ENCODE measurements around the gene MAMDC2.
A peak's percentile ranks its signal among the peaks of the same experiment; 100 is the strongest.

Gene MAMDC2

DNA sequence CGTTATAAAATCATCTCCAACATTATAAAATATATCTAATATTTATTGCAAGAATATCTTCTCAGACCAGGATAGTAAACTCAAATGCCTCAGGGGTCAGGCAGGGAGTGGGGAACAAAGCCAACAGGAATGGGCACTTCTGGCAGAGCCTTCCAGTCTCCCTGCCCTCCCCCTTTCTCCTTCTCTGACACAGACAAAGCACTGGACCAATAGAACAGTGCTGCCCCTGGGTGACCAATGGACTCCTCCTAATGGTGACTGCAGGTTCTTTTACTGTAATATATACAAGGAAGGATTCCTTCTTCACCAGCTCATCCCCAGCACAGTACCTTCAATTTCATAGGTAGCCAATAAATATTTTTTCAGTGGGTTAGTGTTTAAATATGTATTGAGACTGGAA, 31.1 kb upstream of the MAMDC2 start:
- peak; percentile 58; the same call in 2 of the 3 replicates for ATAC-seq
- TF ChIP-seq ZNF70 (CRISPR knock-in tag; IDR thresholded peaks at IDR 0.05), result no peak

DNA sequence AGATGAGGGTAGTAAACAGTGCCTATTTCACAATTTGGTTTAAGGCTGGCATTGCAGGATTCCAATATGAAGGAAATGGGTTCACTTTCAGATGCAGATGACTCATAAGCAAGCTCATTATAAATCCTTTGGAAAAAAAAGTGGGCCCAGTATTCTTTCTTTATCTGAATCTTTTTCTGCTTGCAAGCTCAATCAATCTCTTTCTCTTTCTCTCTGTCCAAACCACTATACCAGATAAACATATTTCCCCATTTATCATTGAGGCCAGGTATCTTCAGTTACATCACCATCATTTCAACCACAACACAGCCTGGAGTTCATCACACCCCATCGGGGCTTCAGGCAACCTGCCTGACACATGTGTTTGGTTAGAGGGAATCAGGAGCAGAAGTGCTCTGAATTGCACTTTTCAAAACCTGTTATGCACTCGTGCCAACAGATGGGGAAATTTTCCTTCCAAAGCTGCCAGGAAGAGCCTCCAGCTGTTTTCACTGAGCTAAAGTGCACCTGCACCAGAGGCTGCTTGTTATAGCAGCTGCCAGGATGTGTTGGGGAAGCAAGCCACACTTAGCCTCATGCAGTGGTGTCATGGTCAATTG, 30.0 kb upstream of the MAMDC2 start:
- ATAC-seq, result peak; percentile 84

More for the DNA sequence above, 30.0 kb upstream of the MAMDC2 start:
- TF ChIP-seq ISL1 (CRISPR knock-in tag; IDR thresholded peaks at IDR 0.05) (peak; percentile 78), ZNF8 (CRISPR knock-in tag; IDR thresholded peaks at IDR 0.05) (no peak), BACH2 (CRISPR knock-in tag; IDR thresholded peaks at IDR 0.05; ENCODE audit: borderline replicate concordance) (no peak), POU6F1 (CRISPR knock-in tag; IDR thresholded peaks at IDR 0.05; ENCODE audit: borderline replicate concordance, low read depth) (no peak), ZNF70 (CRISPR knock-in tag; IDR thresholded peaks at IDR 0.05) (no peak), ARNTL (CRISPR knock-in tag; IDR thresholded peaks at IDR 0.05; ENCODE audit: borderline replicate concordance, low read depth) (0 out of 2 replicates have a peak, but pooled peaks have one; percentile 11), CSDC2 (CRISPR knock-in tag; IDR thresholded peaks at IDR 0.05) (0 out of 2 replicates have a peak, but pooled peaks have one; percentile 24), PATZ1 (CRISPR knock-in tag; IDR thresholded peaks at IDR 0.05; ENCODE audit: borderline replicate concordance) (peak; percentile 58; the same call in 1 of the 2 replicates), ZNF565 (CRISPR knock-in tag; conservative IDR thresholded peaks at IDR 0.05; ENCODE audit: low read depth) (no peak), ZC3H10 (CRISPR knock-in tag; IDR thresholded peaks at IDR 0.05) (no peak), CREB5 (CRISPR knock-in tag; IDR thresholded peaks at IDR 0.05; ENCODE audit: low read depth) (no peak), ZFP3 (CRISPR knock-in tag; IDR thresholded peaks at IDR 0.05) (no peak), GLIS3 (CRISPR knock-in tag; IDR thresholded peaks at IDR 0.05) (no peak), ESRRG (CRISPR knock-in tag; IDR thresholded peaks at IDR 0.05) (no peak), RARB (CRISPR knock-in tag; IDR thresholded peaks at IDR 0.05) (no peak), CSRNP3 (CRISPR knock-in tag; IDR thresholded peaks at IDR 0.05) (no peak), TOX (CRISPR knock-in tag; IDR thresholded peaks at IDR 0.05; ENCODE audit: borderline replicate concordance) (no peak), OSR1 (CRISPR knock-in tag; IDR thresholded peaks at IDR 0.05) (no peak), PPARA (CRISPR knock-in tag; IDR thresholded peaks at IDR 0.05; ENCODE audit: borderline replicate concordance) (no peak), SNAI2 (CRISPR knock-in tag; IDR thresholded peaks at IDR 0.05) (no peak), TCF4 (CRISPR knock-in tag; IDR thresholded peaks at IDR 0.05; ENCODE audit: borderline replicate concordance) (peak; percentile 89; the same call in 1 of the 2 replicates), ZFP30 (CRISPR knock-in tag; IDR thresholded peaks at IDR 0.05) (no peak)
- TF ChIP-seq, protein P1, sequence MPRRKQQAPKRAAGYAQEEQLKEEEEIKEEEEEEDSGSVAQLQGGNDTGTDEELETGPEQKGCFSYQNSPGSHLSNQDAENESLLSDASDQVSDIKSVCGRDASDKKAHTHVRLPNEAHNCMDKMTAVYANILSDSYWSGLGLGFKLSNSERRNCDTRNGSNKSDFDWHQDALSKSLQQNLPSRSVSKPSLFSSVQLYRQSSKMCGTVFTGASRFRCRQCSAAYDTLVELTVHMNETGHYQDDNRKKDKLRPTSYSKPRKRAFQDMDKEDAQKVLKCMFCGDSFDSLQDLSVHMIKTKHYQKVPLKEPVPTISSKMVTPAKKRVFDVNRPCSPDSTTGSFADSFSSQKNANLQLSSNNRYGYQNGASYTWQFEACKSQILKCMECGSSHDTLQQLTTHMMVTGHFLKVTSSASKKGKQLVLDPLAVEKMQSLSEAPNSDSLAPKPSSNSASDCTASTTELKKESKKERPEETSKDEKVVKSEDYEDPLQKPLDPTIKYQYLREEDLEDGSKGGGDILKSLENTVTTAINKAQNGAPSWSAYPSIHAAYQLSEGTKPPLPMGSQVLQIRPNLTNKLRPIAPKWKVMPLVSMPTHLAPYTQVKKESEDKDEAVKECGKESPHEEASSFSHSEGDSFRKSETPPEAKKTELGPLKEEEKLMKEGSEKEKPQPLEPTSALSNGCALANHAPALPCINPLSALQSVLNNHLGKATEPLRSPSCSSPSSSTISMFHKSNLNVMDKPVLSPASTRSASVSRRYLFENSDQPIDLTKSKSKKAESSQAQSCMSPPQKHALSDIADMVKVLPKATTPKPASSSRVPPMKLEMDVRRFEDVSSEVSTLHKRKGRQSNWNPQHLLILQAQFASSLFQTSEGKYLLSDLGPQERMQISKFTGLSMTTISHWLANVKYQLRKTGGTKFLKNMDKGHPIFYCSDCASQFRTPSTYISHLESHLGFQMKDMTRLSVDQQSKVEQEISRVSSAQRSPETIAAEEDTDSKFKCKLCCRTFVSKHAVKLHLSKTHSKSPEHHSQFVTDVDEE (CRISPR knock-in tag; IDR thresholded peaks at IDR 0.05), result peak; percentile 22; the same call in 1 of the 2 replicates

All from SK-N-SH treated with all-trans-retinoic acid at 6 μM for 48 hours (cell line).